ENCODE measurements around the gene TBL1XR1.

GRCh38 chr3:177110386-177110785 lies 86.9 kb downstream of the TBL1XR1 start:
- no peak for TF ChIP-seq CTCF (IDR thresholded peaks at IDR 0.05)
- no peak for TF ChIP-seq POLR2A (IDR thresholded peaks at IDR 0.05)
